HG02798 (cell line): ENCODE measurements around the gene SAP30BP.
"Not testable (repeated sequence)": the region's sequence is repeated elsewhere in the genome, so short reads cannot be mapped to it uniquely, and the experiment has no call there.

Experiments used
- ATAC-seq: cut with Tn5 transposase; IDR thresholded peaks from one replicate; pipeline ENCODE4 v1.9.1; 2021; ENCODE audit warnings: mild to moderate bottlenecking; ENCODE audit not compliant: unreplicated experiment, poor library complexity

Gene SAP30BP

GRCh38 chr17:75633486-75634375, 33.4 kb upstream of the SAP30BP start:
- no peak for ATAC-seq

DNA sequence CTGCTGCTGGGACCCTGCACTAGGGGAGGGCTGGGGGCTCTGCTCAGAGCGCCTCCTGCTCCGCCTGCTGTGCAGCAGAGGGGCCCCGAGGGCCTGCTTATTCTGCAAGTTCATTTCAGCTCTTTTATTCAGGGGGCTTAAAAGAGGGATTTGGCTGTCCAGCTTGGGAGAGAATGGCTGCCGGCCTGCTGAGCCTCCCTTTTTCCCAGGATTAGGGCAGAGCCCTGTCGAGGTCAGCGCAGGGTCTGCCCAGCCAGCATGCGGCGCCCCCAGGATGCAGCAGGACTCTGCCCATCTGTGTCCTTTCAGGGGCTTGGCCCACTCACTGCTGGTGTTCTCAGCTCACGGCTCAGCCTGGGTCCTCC, 32.8 kb upstream of the SAP30BP start:
- ATAC-seq = no peak

DNA sequence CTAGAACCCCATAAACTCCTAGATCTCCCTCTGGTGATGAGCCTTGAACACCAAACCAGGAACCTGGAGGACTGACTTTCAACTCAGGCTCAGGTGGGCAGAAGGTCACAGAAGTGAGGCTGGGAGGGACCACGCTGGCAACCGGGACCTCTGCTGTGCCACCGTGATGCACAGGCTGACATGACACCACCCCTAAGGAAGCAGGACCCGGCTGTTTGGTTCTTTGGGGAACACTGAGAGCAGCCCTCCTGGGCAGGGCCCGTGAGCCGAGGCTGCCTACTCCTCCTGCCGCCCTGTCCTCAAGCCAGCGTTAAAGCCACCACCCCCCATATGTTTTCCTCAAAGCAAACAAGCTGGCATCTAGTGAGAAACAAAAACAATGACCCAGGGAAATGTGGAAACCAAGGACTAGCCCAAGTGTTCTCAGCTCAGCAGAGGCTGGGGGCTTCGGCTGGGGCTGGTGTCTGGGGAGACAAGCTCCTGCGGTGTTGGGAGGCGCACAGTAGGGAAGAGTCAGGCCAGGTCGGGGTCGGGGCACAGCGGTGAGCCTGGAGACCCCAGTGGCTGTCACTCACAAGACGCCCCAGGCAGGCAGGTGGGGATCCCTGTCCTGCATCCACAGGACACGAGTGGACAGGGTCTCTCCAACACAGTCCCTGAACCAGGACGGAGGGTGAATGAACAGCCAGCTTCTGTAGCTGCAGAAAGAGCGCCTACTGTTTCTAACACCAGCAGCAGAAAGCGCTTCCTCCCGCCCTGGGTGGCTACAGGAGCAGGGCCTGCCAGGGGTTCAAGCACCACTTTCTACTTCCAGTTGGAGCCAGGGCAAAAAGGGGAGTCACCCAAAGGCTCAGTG, 32.2 kb upstream of the SAP30BP start:
- no peak for ATAC-seq

DNA sequence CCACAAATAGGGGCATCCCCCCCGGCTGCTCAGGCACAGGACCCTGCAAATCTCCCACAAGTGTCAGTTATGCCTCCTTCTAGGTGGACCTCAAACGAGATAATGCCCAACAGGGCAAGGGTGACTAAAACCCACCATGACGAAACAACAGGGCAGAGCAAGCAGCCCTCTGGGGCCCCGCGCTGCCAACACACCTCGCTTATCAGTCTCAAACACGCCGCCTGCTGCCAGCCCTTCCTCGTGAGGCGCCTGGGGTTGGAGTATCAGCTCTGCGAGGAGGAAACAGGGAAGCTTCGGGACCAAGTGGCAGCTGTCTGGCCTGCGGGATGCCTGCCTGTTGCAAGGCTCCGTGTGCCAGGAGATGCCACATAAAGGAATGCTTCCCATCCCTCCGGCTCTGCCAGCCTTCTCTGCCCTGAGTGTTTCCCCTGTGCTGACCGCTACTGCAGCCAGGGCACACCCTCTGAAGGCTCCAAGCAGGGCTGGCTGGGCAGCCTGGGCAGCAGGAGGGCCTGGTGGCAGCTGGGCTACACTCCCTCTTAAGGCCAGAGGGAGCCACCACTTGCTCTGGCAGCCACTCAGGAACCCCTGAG, 31.4 kb upstream of the SAP30BP start:
- ATAC-seq = no peak

GRCh38 chr17:75636381-75637142, 30.6 kb upstream of the SAP30BP start:
- no peak for ATAC-seq

GRCh38 chr17:75637143-75637538, 30.0 kb upstream of the SAP30BP start:
- no peak for ATAC-seq

DNA sequence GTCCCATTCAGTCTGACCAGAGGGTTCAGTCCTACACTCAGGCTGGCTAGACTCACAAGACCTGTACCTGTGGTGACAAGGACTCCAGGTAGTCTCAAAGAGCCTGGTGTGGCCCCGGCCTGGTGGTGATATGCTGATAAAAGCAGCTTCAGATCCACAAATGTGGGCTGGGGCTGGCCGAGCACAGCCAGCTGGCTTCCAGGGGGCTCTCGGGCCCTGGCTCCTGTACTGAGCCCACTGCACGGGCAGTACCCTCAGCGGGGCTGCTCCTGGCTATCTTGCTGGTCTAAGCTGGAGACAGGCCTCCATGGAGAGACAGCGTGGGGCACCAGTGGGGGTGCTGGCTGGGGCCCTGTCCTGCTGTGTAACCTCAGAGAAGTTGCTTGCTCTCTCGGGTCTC, 29.6 kb upstream of the SAP30BP start:
- ATAC-seq = no peak

GRCh38 chr17:75638039-75638438, 29.1 kb upstream of the SAP30BP start:
- ATAC-seq = not testable (repeated sequence)

DNA sequence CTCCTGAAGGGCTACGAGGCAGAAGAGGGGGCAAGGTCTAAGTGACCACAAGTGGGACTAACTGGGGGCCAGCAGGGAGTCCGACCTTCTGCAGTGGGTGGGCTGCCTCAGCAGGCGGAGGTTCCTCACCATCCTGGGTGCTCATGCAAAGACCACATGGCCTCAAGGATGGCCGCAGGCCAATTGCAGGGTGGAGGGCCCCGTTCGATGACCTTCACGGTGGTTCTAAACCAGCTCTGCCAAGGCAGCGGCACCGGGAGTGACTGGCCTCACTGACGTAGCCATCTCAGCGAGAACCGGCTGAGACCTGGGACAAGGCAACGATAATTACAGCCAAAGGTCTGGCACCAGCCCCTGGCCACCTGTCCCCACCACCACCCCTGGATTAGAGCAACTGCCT, 28.2 kb upstream of the SAP30BP start:
- no peak for ATAC-seq

DNA sequence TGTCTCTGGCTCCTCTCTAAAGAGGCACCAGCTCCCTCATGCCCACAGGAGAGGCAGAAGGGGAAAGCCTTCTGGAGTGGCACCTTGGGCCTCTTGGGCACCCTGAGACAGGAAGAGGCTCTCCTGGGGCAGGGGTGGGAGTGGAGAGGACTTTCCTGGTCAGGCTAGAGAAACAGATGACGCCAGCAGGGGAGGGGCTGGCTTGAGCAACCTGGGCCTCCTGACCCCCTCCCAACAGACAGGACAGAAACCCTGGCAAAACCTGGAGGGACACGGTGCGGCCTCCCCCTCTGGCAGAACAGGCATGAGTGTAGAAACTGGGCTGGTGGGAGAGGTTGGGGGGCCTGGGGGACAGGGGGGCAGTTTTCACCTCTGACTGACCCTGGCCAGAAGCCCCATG, 27.8 kb upstream of the SAP30BP start:
- no peak for ATAC-seq

- no peak for ATAC-seq
Measured at GRCh38 chr17:75639771-75640555, 27.2 kb upstream of the SAP30BP start.

GRCh38 chr17:75640556-75641119, 26.5 kb upstream of the SAP30BP start:
- ATAC-seq = no peak

GRCh38 chr17:75641343-75641742, 25.8 kb upstream of the SAP30BP start:
- no peak for ATAC-seq

- no peak for ATAC-seq
Measured at GRCh38 chr17:75642182-75642783, 24.9 kb upstream of the SAP30BP start.

DNA sequence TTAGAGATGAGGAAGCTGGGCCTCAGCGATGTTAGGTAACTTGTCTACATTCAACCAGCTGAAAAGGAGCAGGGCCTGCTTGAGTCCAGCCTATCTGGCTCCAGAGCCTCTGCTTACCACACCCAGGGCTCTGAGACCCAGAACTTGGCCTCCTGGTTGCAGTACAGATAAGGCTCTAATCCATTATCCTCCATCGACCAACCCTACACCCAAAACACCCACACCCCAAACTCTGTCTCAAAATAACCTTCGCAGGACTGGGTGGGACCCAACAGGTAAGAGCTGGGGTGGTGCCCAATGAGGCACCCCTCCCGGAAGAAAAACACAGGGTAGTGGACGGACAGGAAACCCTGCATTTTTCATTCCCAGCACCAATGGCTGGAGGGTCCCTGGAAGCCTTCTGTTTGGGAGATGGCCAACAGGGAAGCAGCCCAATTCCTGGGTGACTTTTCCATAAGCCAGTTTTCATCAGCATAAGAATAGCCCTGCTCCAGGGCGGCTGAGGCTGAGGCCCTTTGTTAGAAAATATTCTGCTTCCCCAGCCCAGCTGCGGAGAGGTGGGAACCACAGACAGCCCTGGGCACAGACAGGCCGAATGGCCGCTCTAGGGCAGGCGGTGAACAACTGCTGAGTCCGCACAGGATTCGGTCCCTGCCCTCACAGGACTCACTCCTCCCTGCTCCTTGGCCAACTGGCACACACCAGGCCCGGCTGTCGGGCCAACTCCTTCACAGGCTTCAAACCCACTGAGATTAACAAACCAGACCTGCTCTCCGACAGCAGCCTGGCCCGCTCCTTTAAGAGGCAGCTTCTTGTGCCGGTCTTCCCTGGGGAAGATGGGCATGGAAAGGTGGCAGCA, 24.1 kb upstream of the SAP30BP start:
- no peak for ATAC-seq

GRCh38 chr17:75643643-75644017, 23.5 kb upstream of the SAP30BP start:
- ATAC-seq = no peak

GRCh38 chr17:75645501-75645888, 21.6 kb upstream of the SAP30BP start:
- no peak for ATAC-seq
